ENCODE data around the gene LIPM.

Gene LIPM

DNA sequence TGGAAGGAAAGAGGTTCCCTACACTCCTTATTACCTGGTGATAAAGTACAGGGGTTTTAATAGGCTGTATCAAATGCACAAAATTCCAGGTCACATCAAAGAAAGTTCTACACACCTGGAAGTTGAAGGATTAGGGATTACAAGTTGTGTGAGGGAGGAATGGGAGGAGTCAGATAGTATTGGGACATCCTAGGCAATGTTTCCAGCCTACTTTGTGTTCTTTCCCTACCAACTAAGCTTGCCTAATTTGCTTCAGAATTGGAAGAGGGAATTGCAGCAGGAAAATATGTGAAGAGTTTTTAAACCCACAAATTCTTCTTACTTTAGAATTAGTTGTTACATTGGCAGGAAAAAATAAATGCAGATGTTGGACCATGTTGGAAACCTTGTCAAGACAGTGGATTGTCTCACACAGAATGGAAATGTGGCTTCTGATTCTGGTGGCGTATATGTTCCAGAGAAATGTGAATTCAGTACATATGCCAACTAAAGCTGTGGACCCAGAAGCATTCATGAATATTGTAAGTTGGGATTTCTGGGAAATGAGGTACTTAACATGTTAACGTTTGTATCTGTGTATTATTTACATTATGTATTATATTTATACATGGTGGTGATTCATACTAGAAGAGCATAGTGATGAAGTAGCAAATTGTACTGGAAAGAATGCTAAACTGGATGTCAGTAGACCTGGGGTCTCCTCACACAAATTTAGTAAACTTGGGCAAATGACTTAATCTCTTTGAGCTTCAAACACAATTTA, at the start of gene LIPM:
Gene LIPM (plus strand): TSS at position 208 of the 763 bp plus-strand sequence. CDS start 167 bp downstream, at position 375.
- TF ChIP-seq EZH2 (optimal IDR thresholded peaks at IDR 0.05; ENCODE audit: low read depth, low read length), result no peak
- TF ChIP-seq CTCF (IDR thresholded peaks at IDR 0.05; ENCODE audit: low read length), result no peak
- TF ChIP-seq EZH2phosphoT487 (IDR thresholded peaks at IDR 0.05; ENCODE audit: low read length), result no peak
- Histone ChIP-seq H3F3A (ENCODE audit: insufficient read depth, low read length) (no peaks in the 10 kb centered on the region), H3K27ac (ENCODE audit: low read length) (no peak within 1 kb of the TSS), H3K36me3 (replicated peaks; ENCODE audit: insufficient read depth, low read length) (no peaks in the 10 kb centered on the region), H3K9me3 (replicated peaks; ENCODE audit: insufficient read depth, low read length) (no peaks in the 10 kb centered on the region), H3K27me3 (replicated peaks; ENCODE audit: insufficient read depth, low read length) (no peaks in the 10 kb centered on the region), H3K9me2 (replicated peaks; ENCODE audit: insufficient read depth, low read length) (no peaks in the 10 kb centered on the region), H3K4me1 (ENCODE audit: low read length) (no peaks in the 10 kb centered on the region), H3K9ac (ENCODE audit: low read length) (no peak within 1 kb of the TSS), H3K4me3 (ENCODE audit: low read length) (no peak within 1 kb of the TSS), H3K4me2 (ENCODE audit: low read depth, low read length) (no peak within 1 kb of the TSS), H2AFZ (ENCODE audit: low read length) (no peak within 1 kb of the TSS), H3K79me2 (ENCODE audit: low read length) (no peaks in the 10 kb centered on the region), H4K20me1 (ENCODE audit: insufficient read depth, low read length) (no peaks in the 10 kb centered on the region)
- no peak for DNase-seq

DNA sequence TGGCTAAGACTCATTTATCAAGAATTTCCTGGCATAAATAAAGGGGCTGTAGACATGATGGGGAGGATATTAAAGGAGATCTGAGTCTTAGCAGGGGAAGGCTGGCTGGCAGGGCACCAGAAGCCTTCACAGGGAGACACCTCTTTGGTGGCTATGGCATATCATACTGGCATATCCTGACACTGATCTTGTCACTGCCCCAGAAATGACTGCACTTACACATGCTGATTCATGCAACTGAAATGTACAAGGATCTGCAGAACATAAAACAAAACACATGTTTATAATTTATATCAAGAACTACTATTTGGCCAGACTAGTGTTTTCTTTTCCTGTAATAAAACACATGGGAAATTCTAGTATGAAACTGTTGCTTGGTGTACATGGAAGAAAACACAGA, 48.2 kb upstream of the LIPM start:
- DNase-seq, result no peak
- H3K4me3 ChIP-seq (ENCODE audit: low read length), result no peak overlapping the region
- no peak overlapping the region for H3K4me2 ChIP-seq (ENCODE audit: low read depth, low read length)
- H3K4me1 ChIP-seq (ENCODE audit: low read length), result no peaks in the 10 kb centered on the region
- H3K27ac ChIP-seq (ENCODE audit: low read length), result no peak overlapping the region
- H3K79me2 ChIP-seq (ENCODE audit: low read length), result no peaks in the 10 kb centered on the region
- no peaks in the 10 kb centered on the region for H4K20me1 ChIP-seq (ENCODE audit: insufficient read depth, low read length)
- H3K27me3 ChIP-seq (replicated peaks; ENCODE audit: insufficient read depth, low read length), result no peaks in the 10 kb centered on the region
- no peaks in the 10 kb centered on the region for H3F3A ChIP-seq (ENCODE audit: insufficient read depth, low read length)
- no peak for TF ChIP-seq CTCF (IDR thresholded peaks at IDR 0.05; ENCODE audit: low read length)
- H3K36me3 ChIP-seq (replicated peaks; ENCODE audit: insufficient read depth, low read length), result no peaks in the 10 kb centered on the region
- no peak overlapping the region for H3K9ac ChIP-seq (ENCODE audit: low read length)
- no peaks in the 10 kb centered on the region for H3K9me2 ChIP-seq (replicated peaks; ENCODE audit: insufficient read depth, low read length)
- H3K9me3 ChIP-seq (replicated peaks; ENCODE audit: insufficient read depth, low read length), result no peaks in the 10 kb centered on the region
- H2AFZ ChIP-seq (ENCODE audit: low read length), result no peak overlapping the region

DNA sequence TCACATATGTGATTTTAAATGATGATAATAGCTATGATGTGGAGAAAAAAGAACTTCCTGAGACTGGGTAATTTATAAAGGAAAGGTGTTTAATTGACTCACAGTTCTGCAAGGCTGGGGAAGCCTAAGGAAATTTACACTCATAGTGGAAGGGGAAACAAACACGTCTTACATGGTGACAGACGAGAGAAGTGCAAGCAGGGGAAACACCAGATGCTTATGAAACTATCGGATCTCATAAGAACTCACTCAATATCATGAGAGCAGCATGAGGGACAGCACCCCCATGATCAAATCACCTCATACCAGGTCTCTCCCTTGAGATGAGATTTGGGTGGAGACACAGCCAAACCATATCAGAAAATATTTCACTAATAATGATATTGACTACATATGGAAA, 46.8 kb upstream of the LIPM start:
- Histone ChIP-seq H3K79me2 (ENCODE audit: low read length) (no peaks in the 10 kb centered on the region), H3K4me3 (ENCODE audit: low read length) (no peak overlapping the region), H3K27ac (ENCODE audit: low read length) (no peak overlapping the region)

More for the DNA sequence above, 46.8 kb upstream of the LIPM start:
- H3K4me2 ChIP-seq (ENCODE audit: low read depth, low read length), result no peak overlapping the region
- H3K9me2 ChIP-seq (replicated peaks; ENCODE audit: insufficient read depth, low read length), result no peaks in the 10 kb centered on the region
- no peaks in the 10 kb centered on the region for H3K9me3 ChIP-seq (replicated peaks; ENCODE audit: insufficient read depth, low read length)
- no peaks in the 10 kb centered on the region for H3K27me3 ChIP-seq (replicated peaks; ENCODE audit: insufficient read depth, low read length)
- H3K36me3 ChIP-seq (replicated peaks; ENCODE audit: insufficient read depth, low read length), result no peaks in the 10 kb centered on the region
- H3K4me1 ChIP-seq (ENCODE audit: low read length), result no peaks in the 10 kb centered on the region
- no peak for TF ChIP-seq EZH2 (optimal IDR thresholded peaks at IDR 0.05; ENCODE audit: low read depth, low read length)
- TF ChIP-seq CTCF (IDR thresholded peaks at IDR 0.05; ENCODE audit: low read length), result no peak
- TF ChIP-seq EZH2phosphoT487 (IDR thresholded peaks at IDR 0.05; ENCODE audit: low read length), result no peak
- H2AFZ ChIP-seq (ENCODE audit: low read length), result no peak overlapping the region
- no peak overlapping the region for H3K9ac ChIP-seq (ENCODE audit: low read length)
- no peaks in the 10 kb centered on the region for H4K20me1 ChIP-seq (ENCODE audit: insufficient read depth, low read length)
- no peaks in the 10 kb centered on the region for H3F3A ChIP-seq (ENCODE audit: insufficient read depth, low read length)
- no peak for DNase-seq
